Activated CD8-positive, alpha-beta memory T cell treated with anti-CD3 and anti-CD28 coated beads, Interleukin-2, amount 50 U/mL, for 24 hours (primary cell): ENCODE results near the gene MTREX.

Source experiments
- DNase-seq: peaks from one replicate; pipeline ENCODE4 v3.0.0-alpha.2; 2020; ENCODE audit errors: extremely low read depth

MTREX gene

DNA sequence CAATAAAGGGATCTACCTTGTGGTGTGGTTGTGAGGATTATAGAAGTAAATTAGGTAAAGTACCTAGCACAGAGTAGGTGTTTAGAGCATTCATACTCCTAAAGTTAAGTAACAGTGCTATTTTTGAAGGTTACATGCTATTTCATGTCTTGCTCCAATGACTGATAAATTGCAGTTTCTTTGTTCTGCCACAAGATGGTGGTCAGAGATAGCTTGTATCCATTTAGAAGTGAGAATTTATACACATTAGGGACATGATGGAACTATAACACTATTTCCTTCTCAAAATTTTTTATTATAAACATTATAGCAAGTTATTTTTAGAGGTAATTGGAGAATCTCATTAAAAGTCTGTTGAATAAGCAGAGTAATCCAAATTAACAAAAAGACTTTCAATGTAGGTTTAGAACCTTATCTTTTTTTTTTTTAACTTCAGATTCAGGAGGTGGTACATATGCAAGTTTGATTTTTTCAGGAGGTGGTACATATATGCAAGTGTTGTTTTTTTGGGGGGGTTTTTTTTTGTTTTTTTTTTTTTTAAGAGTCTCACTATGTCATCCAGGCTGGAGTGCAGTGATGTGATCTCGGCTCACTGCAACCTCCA lies 17.1 kb downstream of the MTREX start:
- no peak for DNase-seq

DNA sequence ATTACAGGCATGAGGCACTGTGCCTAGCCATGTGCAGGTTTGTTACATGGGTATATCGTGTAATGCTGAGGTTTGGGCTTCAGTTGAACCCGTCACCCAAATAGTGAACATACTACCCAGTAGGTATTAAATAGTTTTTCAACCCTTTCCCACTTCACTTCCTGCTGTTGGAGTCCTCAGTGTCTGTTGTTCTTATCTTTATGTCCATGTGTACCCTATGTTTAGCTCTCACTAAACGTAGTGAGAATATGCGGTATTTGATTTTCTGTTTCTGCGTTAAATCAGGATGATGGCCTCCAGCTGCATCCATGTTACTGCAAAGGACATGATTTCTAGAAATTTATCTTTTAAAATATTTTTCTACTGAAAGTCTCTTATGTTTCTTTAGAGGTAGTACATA lies 17.8 kb downstream of the MTREX start:
- DNase-seq, result no peak

DNA sequence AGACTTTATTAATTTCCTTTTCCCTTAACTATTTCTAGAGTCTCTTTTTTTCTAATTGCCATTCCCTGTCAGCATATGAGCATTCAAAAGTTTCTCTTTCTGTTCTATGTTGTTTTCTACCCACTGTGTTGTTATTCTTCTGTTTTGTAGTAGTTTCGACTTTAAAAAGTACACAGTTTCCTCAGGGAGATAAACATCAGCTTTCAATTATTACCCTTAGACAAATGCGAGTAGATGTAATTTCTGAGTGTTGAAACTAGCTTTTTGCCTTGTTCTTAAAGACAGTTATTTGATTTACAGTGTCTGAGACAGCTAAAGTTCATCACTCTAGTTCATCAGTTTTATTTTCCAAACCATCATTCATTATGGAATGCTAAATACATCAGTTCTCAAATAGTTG lies 19.5 kb downstream of the MTREX start:
- DNase-seq, result no peak

DNA sequence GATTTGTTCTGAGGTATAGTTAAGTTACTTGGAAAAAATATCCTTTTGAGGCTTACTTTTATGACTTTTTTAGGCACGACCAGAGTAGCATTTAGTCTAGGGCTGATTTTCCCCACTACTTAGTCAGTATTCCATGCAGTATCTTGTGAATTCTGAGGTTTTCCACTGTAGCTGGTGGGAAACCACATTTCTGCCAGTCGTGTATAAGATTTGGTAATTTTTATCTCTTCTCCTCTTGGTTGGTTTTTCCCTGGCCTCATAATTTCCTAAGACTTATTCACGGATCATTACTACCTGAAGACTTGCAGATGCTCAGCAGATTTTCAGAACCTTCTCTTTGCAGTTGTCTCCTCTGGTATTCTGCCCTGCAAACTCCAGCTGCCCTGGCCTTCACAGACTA lies 23.5 kb downstream of the MTREX start:
- no peak for DNase-seq

DNA sequence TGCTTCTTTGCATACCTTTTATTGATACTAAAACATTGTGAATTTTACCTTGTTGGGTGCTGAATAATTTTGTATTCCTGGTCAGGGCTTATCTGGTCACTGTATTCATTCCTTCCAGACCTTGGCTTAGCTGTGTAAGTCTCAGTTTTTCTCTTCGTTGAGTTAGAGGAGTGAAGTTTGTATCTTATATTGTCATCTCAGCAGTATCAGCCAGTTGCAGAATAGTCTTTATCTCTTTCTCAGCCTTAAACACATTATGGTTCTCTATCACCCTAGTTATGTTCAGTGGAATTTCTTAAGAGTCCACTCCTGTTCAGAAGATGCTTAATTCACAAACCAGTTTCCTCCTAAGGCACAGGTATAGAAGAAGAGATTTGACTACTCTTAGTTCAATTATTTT lies 25.2 kb downstream of the MTREX start:
- no peak for DNase-seq

DNA sequence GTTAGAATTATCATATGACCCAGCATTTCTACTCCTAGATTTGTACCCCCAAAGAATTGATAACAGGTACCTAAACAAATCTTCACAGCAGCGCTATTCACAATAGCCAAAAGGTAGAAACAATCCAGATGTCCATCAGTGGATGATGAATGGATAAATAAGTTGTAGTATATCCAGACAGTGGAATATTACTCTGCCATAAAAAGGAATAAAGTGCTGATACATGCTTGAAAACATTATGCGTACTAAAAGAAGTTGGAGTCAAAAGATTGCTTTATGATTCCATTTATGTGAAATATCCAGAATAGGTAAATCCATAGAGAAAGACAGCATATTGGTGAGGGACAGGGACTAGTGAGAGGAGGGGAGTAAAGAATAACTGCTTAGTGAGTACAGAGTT lies 26.0 kb downstream of the MTREX start:
- no peak for DNase-seq

DNA sequence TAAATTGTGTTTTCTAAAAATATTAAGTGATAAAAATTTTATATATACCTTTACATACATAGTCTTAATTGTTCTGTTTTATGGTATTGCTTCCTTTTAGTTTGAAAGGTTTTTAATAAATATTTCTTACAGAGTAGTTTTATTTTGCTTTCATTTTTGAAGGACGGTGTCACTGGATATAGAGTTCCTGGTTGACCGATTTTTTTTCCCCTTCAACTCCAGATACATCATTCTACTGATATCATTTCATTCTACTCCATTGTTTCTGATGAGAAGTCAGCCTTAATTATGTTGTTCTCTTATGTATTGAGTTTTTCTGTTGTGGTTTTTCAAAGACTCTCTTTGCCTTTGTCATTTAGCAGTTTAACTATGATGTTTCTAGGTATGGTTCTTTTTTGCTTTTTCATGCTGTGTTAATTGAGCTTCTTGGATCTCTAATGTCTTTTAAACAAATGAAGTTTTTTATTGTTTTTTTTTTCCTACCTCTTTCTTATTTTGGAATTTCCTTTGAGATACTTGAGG lies 30.4 kb downstream of the MTREX start:
- DNase-seq, result no peak

- DNase-seq, result peak; percentile 13
These were observed 31.0 kb downstream of the MTREX start for GRCh38 chr5:55338810-55339243.

GRCh38 chr5:55343107-55343506 lies 35.3 kb downstream of the MTREX start:
- no peak for DNase-seq

DNA sequence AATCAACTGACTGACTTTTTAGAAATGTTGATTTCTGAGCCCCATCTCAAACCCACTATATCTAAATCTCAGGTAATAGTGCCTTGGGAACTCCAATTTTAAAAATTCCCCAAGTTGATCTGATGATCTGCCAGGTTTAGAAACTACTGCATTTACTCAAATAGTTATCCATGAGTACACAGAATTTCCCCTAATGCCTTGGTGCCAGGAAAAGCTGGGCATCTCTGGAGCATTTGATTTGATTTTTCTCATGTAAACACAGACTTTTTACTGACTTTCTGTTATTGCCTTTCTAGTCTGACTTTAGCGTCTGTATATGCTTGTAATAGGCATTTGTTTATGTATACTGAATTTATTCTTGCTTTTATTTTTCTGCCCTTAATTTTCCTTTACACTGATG lies 35.8 kb downstream of the MTREX start:
- DNase-seq, result no peak

GRCh38 chr5:55344392-55344992 lies 36.7 kb downstream of the MTREX start:
- peak; percentile 18 for DNase-seq

- no peak for DNase-seq
These were observed 37.5 kb downstream of the MTREX start for GRCh38 chr5:55345327-55345726.

- no peak for DNase-seq
These were observed 40.0 kb downstream of the MTREX start for GRCh38 chr5:55347786-55348185.

- DNase-seq, result no peak
These were observed 43.0 kb downstream of the MTREX start for GRCh38 chr5:55350754-55351153.

DNA sequence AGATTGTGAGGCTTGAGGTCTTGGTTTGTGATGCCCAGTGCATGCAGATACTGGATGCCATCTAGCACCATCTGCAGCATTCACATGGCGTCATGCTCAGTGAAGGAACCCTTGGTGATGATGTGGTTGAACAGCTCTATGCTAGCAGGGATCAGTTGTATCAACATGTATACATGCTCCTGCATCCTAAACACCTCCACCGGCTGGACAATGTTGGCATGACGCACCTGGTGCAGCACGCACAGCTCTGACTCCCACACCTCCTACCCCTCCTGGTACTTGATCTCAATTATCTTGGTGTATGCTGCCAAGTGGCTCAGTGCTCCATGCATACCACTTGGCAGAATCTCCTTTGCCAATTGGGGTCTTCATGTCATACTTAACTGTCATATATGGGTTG lies 49.1 kb downstream of the MTREX start:
- no peak for DNase-seq

DNA sequence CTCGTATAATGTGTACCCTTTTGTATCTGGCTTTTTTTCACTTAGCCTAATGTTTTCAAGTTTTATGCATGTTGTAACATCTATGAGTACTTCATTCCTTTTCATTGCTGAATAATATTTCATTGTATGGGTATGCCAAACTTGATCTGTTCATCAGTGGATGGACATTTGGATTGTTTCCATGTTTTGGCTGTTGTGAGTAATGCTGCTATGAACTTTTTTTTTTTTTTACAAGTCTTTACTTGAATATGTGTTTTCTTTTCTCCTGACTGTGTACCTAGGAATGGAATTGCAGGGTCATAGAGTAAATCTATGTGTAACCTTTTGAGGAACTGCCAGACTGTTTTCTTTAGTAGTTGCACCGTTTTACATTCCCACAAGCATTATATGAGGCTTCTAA lies 52.4 kb downstream of the MTREX start:
- no peak for DNase-seq

GRCh38 chr5:55363856-55364255 lies 56.1 kb downstream of the MTREX start:
- DNase-seq, result no peak

DNA sequence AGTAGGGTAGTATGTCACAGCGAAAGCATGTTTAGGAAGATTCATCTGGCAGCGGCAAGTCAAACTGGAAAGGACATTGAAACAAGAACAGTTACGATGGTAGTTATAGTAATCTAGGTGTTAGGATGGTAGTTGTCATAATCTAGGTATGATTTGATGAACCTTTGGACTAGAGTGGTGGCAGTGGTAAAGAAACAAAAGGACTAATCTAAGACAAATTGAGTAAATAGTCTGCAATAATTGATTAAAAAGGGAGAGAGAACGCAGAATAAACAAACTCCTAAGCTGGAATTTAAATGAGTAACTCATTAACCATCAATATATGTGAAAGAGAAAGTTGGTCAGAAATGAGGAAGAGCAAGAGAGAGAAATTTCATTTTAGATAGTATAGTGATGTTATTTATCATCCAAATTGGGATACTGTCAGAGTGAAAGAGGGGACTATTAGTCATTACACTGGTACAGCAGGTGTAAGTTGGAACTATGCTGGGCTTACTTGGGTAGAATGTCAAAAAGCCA lies 56.8 kb downstream of the MTREX start:
- DNase-seq, result no peak

DNA sequence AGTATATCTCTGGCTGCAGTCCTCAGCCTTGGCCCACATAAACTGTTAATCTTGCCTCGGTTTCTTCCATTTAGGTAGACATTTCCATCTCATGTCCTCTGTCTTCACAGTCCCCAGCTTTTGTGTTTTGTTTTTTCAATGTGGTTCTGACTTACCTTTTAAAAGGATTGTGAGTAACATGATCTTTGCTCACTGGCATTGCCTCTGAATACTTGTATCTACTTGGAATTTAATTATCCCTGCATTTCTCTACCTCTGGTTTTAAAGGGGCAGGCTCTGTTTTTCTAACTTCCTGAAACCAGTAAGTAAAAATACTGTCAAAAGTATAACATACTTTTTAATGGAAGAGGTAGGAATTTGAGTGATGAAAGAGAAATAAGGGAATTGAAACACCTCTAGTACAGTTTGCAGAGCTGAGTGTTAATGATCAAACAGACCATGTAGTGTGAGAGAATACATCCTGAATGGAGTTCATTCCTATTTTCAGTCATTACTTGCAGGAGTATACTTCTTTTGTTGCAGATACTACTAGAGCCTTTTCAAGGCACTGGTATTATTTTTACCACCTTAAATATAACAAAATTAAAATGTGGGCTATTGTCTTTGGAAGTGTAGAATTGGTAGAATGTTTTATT lies 62.6 kb downstream of the MTREX start:
- DNase-seq, result no peak

GRCh38 chr5:55371145-55371544 lies 63.4 kb downstream of the MTREX start:
- no peak for DNase-seq

GRCh38 chr5:55372130-55372925 lies 64.5 kb downstream of the MTREX start:
- no peak for DNase-seq

DNA sequence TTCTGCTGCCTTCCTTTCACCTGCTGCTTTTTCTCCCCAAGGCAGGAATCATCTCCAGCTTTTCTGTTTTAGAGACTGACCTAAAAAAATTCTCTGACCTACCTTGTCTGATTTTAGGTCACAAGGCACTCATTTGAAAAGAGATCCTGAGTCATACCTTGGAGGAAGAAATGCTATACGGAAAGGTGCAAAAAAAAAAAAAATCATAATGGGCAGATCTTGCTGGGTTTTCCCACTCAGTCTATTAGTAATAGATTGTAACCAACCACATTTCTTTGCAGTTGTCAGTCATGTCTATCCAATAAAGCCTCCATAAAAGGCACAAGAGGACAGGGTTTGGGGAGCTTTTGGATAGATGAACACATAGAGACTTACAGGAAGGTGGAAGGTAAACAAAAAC lies 70.0 kb downstream of the MTREX start:
- DNase-seq, result no peak
